Thoracic aorta (tissue), 2 donors: ENCODE measurements around the gene MUC22. TPM values are rescaled to one million over a fixed set of nuclear protein-coding genes. Genes with fewer than 3 reads are reported as not detected.

Source experiments
- ATAC-seq: fragments of 150-250 bp; one replicate; pipeline ENCODE4 v1.8.0; 2017; ENCODE audit warnings: low read depth; ENCODE audit not compliant: insufficient number of reproducible peaks, low FRiP score
- DNase-seq: peaks from one replicate; pipeline ENCODE4 v3.0.0-alpha.2; 2020; ENCODE audit warnings: low spot score
- H3K27ac ChIP-seq, 2 donors: fragments of 200-600 bp; sonication (generic); 1 replicate in 1 of 2; 2 replicates in 1 of 2; pipeline ENCODE4 v1.5.1; 2016; ENCODE audit warnings: mild to moderate bottlenecking in 2 of 2, moderate library complexity in 2 of 2
- H3K27me3 ChIP-seq: fragments of 200-600 bp; sonication (generic); replicated peaks from 2 replicates; pipeline ENCODE4 v1.6.0; 2016; ENCODE audit warnings: mild to moderate bottlenecking; ENCODE audit not compliant: insufficient read depth
- H3K36me3 ChIP-seq: fragments of 200-600 bp; sonication (generic); one replicate; pipeline ENCODE4 v1.5.1; 2016
- H3K4me1 ChIP-seq, 2 donors: fragments of 200-600 bp; sonication (generic); 1 replicate in 1 of 2; 2 replicates in 1 of 2; pipeline versions ENCODE4 v1.5.1 to v1.6.0; 2016; ENCODE audit warnings: low read depth in 2 of 2, mild to moderate bottlenecking in 1 of 2; ENCODE audit not compliant: control insufficient read depth in 1 of 2
- H3K4me3 ChIP-seq: fragments of 200-600 bp; sonication (generic); 2 replicates; pipeline ENCODE4 v1.5.1; 2016; ENCODE audit warnings: mild to moderate bottlenecking
- H3K9me3 ChIP-seq: fragments of 200-600 bp; sonication (generic); 2 replicates; pipeline ENCODE4 v1.5.1; 2016
- CTCF ChIP-seq: fragments of 200-600 bp; sonication (generic); IDR thresholded peaks from one replicate; pipeline ENCODE4 v1.5.1; 2019; ENCODE audit warnings: antibody characterized with exemption
- total RNA-seq, 2 donors: library from RNA; depleted of rRNA; stranded (reverse); fragments of >200 nt; gene quantifications; one replicate each; pipeline versions ENCODE4 v1.1.0 to v1.2.3, GENCODE V29; 2016

MUC22 gene
- total RNA-seq, 2 donors from 2014 or later = not detected

GRCh38 chr6:31038559-31038958 is 28.3 kb downstream of the MUC22 start:
- DNase-seq = no peak
- H3K4me1 ChIP-seq = no peaks in the 10 kb centered on the region

GRCh38 chr6:31040801-31041200 is 30.5 kb downstream of the MUC22 start:
- Histone ChIP-seq H3K4me3 (no peak overlapping the region), H3K36me3 (no peaks in the 10 kb centered on the region), H3K9me3 (no peaks in the 10 kb centered on the region), H3K27ac (no peak overlapping the region), H3K4me1 (no peaks in the 10 kb centered on the region), H3K27me3 (no peaks in the 10 kb centered on the region)
- no peak for ATAC-seq
- TF ChIP-seq CTCF = no peak
- DNase-seq = no peak

More at GRCh38 chr6:31038559-31038958, 28.3 kb downstream of the MUC22 start:
- no peak for ATAC-seq
- H3K27ac ChIP-seq = no peak overlapping the region
- H3K27me3 ChIP-seq = no peaks in the 10 kb centered on the region
- H3K36me3 ChIP-seq = no peaks in the 10 kb centered on the region
- TF ChIP-seq CTCF = no peak
- H3K9me3 ChIP-seq = no peaks in the 10 kb centered on the region
- H3K4me3 ChIP-seq = no peak overlapping the region

GRCh38 chr6:31041372-31041974 is 31.2 kb downstream of the MUC22 start:
- no peaks in the 10 kb centered on the region for H3K27me3 ChIP-seq
- DNase-seq (no peak), ATAC-seq (no peak)
- no peak overlapping the region for H3K4me3 ChIP-seq
- no peak for TF ChIP-seq CTCF
- H3K36me3 ChIP-seq = no peaks in the 10 kb centered on the region
- no peaks in the 10 kb centered on the region for H3K4me1 ChIP-seq
- H3K9me3 ChIP-seq = no peaks in the 10 kb centered on the region
- no peak overlapping the region for H3K27ac ChIP-seq

- Histone ChIP-seq H3K4me3 (no peak overlapping the region), H3K9me3 (no peaks in the 10 kb centered on the region), H3K4me1 (no peaks in the 10 kb centered on the region), H3K27ac (no peak overlapping the region), H3K36me3 (no peaks in the 10 kb centered on the region), H3K27me3 (no peaks in the 10 kb centered on the region)
- peak; percentile 10 for TF ChIP-seq CTCF
- no peak for ATAC-seq
- no peak for DNase-seq
These were observed 32.5 kb downstream of the MUC22 start for GRCh38 chr6:31042806-31043205.

GRCh38 chr6:31048099-31048498 is 37.8 kb downstream of the MUC22 start:
- no peaks in the 10 kb centered on the region for H3K36me3 ChIP-seq
- DNase-seq (no peak), ATAC-seq (no peak)
- H3K4me3 ChIP-seq = no peak overlapping the region
- no peaks in the 10 kb centered on the region for H3K27me3 ChIP-seq
- H3K4me1 ChIP-seq = no peaks in the 10 kb centered on the region
- H3K9me3 ChIP-seq = no peaks in the 10 kb centered on the region
- no peak for TF ChIP-seq CTCF
- H3K27ac ChIP-seq = no peak overlapping the region
